SK-N-SH (cell line): ENCODE data around the gene SACM1L. TPM values are rescaled to one million over a fixed set of nuclear protein-coding genes. Genes with fewer than 3 reads are reported as not detected.

Experiments used
- CTCF ChIA-PET: fragments of 300-600, 350-600 bp; formaldehyde crosslinking; extraction: SDS; loops from one replicate; lab custom pipeline; 2021; lab: Yijun Ruan, JAX
- POLR2A ChIA-PET: fragments of 350-600 bp; sonication (Branson Sonifier 250); formaldehyde crosslinking; extraction: SDS; loops from one replicate; lab custom pipeline; 2020; ENCODE audit warnings: antibody characterized with exemption, inconsistent platforms; lab: Yijun Ruan, JAX
- DNase-seq: peaks from one replicate; pipeline ENCODE4 v3.0.0; 2012
- H2AFZ ChIP-seq: fragments of 200-600 bp; sonication (generic); 2 replicates; pipeline ENCODE4 v1.8.1; 2016; ENCODE audit warnings: antibody characterized with exemption, mild to moderate bottlenecking, low read depth
- H3F3A ChIP-seq: fragments of 200-600 bp; sonication (generic); replicated peaks from 2 replicates; pipeline ENCODE3; 2016; ENCODE audit warnings: antibody characterized with exemption, mild to moderate bottlenecking; ENCODE audit not compliant: insufficient read depth
- H3K27ac ChIP-seq, 2 experiments: fragments of 200-500 bp in 1 of 2; fragments of 200-600 bp in 1 of 2; sonication (Bioruptor generic) in 1 of 2; sonication (generic), shearing (Covaris generic) in 1 of 2; 2 replicates each; pipeline versions ENCODE4 v1.5.1 to v1.6.1; 2014 to 2016; ENCODE audit warnings: low read depth in 2 of 2, inconsistent platforms in 1 of 2, low read length in 1 of 2, mild to moderate bottlenecking in 1 of 2, mixed read lengths in 1 of 2
- H3K27me3 ChIP-seq: fragments of 200-600 bp; sonication (generic), shearing (Covaris generic); 2 replicates; pipeline ENCODE4 v1.6.1; 2016; ENCODE audit warnings: mixed run types; ENCODE audit not compliant: insufficient read depth
- H3K36me3 ChIP-seq, 2 experiments: fragments of 200-500 bp in 1 of 2; fragments of 200-600 bp in 1 of 2; sonication (Bioruptor generic) in 1 of 2; sonication (generic) in 1 of 2; replicated peaks in 1 of 2; 2 replicates each; pipeline versions ENCODE3 to v1.5.1; 2014 to 2016; ENCODE audit warnings: low read length in 1 of 2, mild to moderate bottlenecking in 1 of 2; ENCODE audit not compliant: insufficient read depth in 2 of 2, control insufficient read depth in 1 of 2
- H3K4me1 ChIP-seq, 2 experiments: fragments of 200-500 bp in 1 of 2; fragments of 200-600 bp in 1 of 2; sonication (Bioruptor generic) in 1 of 2; sonication (generic), shearing (Covaris generic) in 1 of 2; 2 replicates each; pipeline versions ENCODE4 v1.5.1 to v1.6.1; 2014 to 2016; ENCODE audit warnings: low read depth in 1 of 2, low read length in 1 of 2, mixed run types in 1 of 2; ENCODE audit not compliant: insufficient read depth in 2 of 2, control insufficient read depth in 1 of 2
- H3K4me2 ChIP-seq: fragments of 200-600 bp; sonication (generic), shearing (Covaris generic); 2 replicates; pipeline ENCODE4 v1.6.1; 2017; ENCODE audit warnings: mixed run types
- H3K4me3 ChIP-seq, 2 experiments: fragments of 200-500 bp in 1 of 2; fragments of 200-600 bp in 1 of 2; sonication (Bioruptor generic) in 1 of 2; sonication (generic), shearing (Covaris generic) in 1 of 2; 2 replicates each; pipeline versions ENCODE4 v1.5.1 to v1.8.1; 2014 to 2016; ENCODE audit warnings: low read depth in 2 of 2, inconsistent platforms in 1 of 2, low read length in 1 of 2, mild to moderate bottlenecking in 1 of 2, mixed read lengths in 1 of 2, moderate library complexity in 1 of 2
- H3K79me2 ChIP-seq: fragments of 200-600 bp; sonication (generic); 2 replicates; pipeline ENCODE4 v1.8.1; 2017; ENCODE audit warnings: mild to moderate bottlenecking; ENCODE audit not compliant: insufficient read depth
- H3K9ac ChIP-seq: fragments of 200-600 bp; sonication (generic); 2 replicates; pipeline ENCODE4 v1.6.1; 2017; ENCODE audit warnings: mixed run types
- H3K9me2 ChIP-seq: fragments of 200-600 bp; sonication (generic); 2 replicates; pipeline ENCODE4 v1.6.1; 2017; ENCODE audit warnings: mixed run types
- H3K9me3 ChIP-seq: fragments of 200-600 bp; sonication (generic); 2 replicates; pipeline ENCODE4 v1.6.1; 2017; ENCODE audit warnings: mixed run types, mild to moderate bottlenecking, moderate library complexity
- H4K20me1 ChIP-seq: fragments of 200-600 bp; sonication (generic); 2 replicates; pipeline ENCODE4 v1.6.1; 2017; ENCODE audit warnings: mild to moderate bottlenecking, mixed run types; ENCODE audit not compliant: insufficient read depth
- CHD2 ChIP-seq: fragments of 150-350 bp; IDR thresholded peaks from 2 replicates; pipeline ENCODE4 v1.6.1; 2018; ENCODE audit warnings: low read length; ENCODE audit not compliant: partially characterized antibody
- CTCF ChIP-seq: fragments of 200-600 bp; sonication (generic); IDR thresholded peaks from 2 replicates; pipeline ENCODE4 v1.6.1; 2017; ENCODE audit warnings: antibody characterized with exemption, mild to moderate bottlenecking, moderate library complexity
- ELF1 ChIP-seq: IDR thresholded peaks from 2 replicates; pipeline ENCODE4 v1.4.0; 2012
- FOXJ3 ChIP-seq: sonication (generic); formaldehyde crosslinking; IDR thresholded peaks from 2 replicates; pipeline ENCODE4 v1.5.1; 2020; ENCODE audit warnings: mild to moderate bottlenecking, missing genetic modification reagents
- MEF2A ChIP-seq: IDR thresholded peaks from 2 replicates; pipeline ENCODE4 v1.4.0; 2012; ENCODE audit warnings: low read depth, borderline replicate concordance
- RFX5 ChIP-seq: IDR thresholded peaks from 2 replicates; pipeline ENCODE4 v1.6.1; 2012; ENCODE audit warnings: mild to moderate bottlenecking, improper control_type of control experiment, low read length
- USF2 ChIP-seq: fragments of 150-350 bp; IDR thresholded peaks from 2 replicates; pipeline ENCODE4 v1.6.1; 2017; ENCODE audit warnings: antibody characterized with exemption, low read length, low read depth, borderline replicate concordance
- WGBS: methylation state at CpG from one replicate; pipeline ENCODE4 v1.1.6; 2017; ENCODE audit warnings: low lambda C conversion rate; 5-methylcytosine and 5-hydroxymethylcytosine counted together
- polyA plus RNA-seq, 3 experiments: library from polyadenylated mRNA; depleted of rRNA; stranded (reverse); fragments of >200 nt; gene quantifications; 2 replicates each; pipeline ENCODE4 v1.2.3, GENCODE V29; 2012
- TF ChIP-seq, protein P1 (sequence below): IDR thresholded peaks from 2 replicates; pipeline ENCODE4 v1.4.0; 2012; ENCODE audit warnings: low read depth
- TF ChIP-seq, protein P2 (sequence below): IDR thresholded peaks from 2 replicates; pipeline ENCODE4 v1.6.1; 2012; ENCODE audit warnings: mild to moderate bottlenecking, low read depth, low read length, moderate library complexity

SACM1L gene
- polyA plus RNA-seq, 1 of the 3 experiments (the other 2 are of a cell fraction): 11.2 TPM

GRCh38 chr3:45771831-45772230 lies 82.6 kb downstream of the SACM1L start:
- no peaks in the 10 kb centered on the region for H3K9me3 ChIP-seq
- H3K4me3 ChIP-seq: no peak overlapping the region
- no peak overlapping the region for H3K9ac ChIP-seq
- 86% methylated on average over 5 of the region's 5 CpGs for WGBS
- CTCF ChIA-PET: interaction anchor here (1.1 to 4.0 kb wide), 3 partner anchors 10 to 307 kb away, joined by 3 to 30 read pairs (median 3); no protein-coding TSS in a partner anchor
- no peak overlapping the region for H2AFZ ChIP-seq
- H4K20me1 ChIP-seq: no peaks in the 10 kb centered on the region
- no peaks in the 10 kb centered on the region for H3K9me2 ChIP-seq
- no peak overlapping the region for H3K4me2 ChIP-seq
- no peaks in the 10 kb centered on the region for H3K36me3 ChIP-seq
- H3F3A ChIP-seq: no peaks in the 10 kb centered on the region
- no peak for TF ChIP-seq MEF2A
- DNase-seq: no peak
- no peak overlapping the region for H3K27ac ChIP-seq
- peaks cover 14% of the 10 kb centered on the region; the same call in 1 of the 2 replicates for H3K27me3 ChIP-seq
- no peaks in the 10 kb centered on the region for H3K79me2 ChIP-seq
- no peaks in the 10 kb centered on the region for H3K4me1 ChIP-seq
- POLR2A ChIA-PET: no interaction called here

GRCh38 chr3:45772341-45773035 lies 83.3 kb downstream of the SACM1L start:
- Histone ChIP-seq H3K4me1 (no peaks in the 10 kb centered on the region), H3K27me3 (peaks cover 19% of the 10 kb centered on the region; the same call in 1 of the 2 replicates), H3K27ac (no peak overlapping the region), H3K9ac (no peak overlapping the region), H3K9me3 (no peaks in the 10 kb centered on the region), H4K20me1 (no peaks in the 10 kb centered on the region), H2AFZ (no peak overlapping the region), H3F3A (no peaks in the 10 kb centered on the region), H3K36me3 (no peaks in the 10 kb centered on the region), H3K9me2 (no peaks in the 10 kb centered on the region), H3K4me2 (no peak overlapping the region), H3K4me3 (no peak overlapping the region), H3K79me2 (no peaks in the 10 kb centered on the region)
- POLR2A ChIA-PET: no interaction called here
- 54% methylated on average over 10 of the region's 16 CpGs for WGBS
- TF ChIP-seq USF2: no peak
- no peak for TF ChIP-seq ELF1
- no peak for TF ChIP-seq CHD2
- TF ChIP-seq RFX5: no peak
- TF ChIP-seq, protein P1, sequence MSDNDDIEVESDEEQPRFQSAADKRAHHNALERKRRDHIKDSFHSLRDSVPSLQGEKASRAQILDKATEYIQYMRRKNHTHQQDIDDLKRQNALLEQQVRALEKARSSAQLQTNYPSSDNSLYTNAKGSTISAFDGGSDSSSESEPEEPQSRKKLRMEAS: no peak
- no peak for TF ChIP-seq FOXJ3 (CRISPR knock-in tag)
- TF ChIP-seq CTCF: no peak
- TF ChIP-seq, protein P2, sequence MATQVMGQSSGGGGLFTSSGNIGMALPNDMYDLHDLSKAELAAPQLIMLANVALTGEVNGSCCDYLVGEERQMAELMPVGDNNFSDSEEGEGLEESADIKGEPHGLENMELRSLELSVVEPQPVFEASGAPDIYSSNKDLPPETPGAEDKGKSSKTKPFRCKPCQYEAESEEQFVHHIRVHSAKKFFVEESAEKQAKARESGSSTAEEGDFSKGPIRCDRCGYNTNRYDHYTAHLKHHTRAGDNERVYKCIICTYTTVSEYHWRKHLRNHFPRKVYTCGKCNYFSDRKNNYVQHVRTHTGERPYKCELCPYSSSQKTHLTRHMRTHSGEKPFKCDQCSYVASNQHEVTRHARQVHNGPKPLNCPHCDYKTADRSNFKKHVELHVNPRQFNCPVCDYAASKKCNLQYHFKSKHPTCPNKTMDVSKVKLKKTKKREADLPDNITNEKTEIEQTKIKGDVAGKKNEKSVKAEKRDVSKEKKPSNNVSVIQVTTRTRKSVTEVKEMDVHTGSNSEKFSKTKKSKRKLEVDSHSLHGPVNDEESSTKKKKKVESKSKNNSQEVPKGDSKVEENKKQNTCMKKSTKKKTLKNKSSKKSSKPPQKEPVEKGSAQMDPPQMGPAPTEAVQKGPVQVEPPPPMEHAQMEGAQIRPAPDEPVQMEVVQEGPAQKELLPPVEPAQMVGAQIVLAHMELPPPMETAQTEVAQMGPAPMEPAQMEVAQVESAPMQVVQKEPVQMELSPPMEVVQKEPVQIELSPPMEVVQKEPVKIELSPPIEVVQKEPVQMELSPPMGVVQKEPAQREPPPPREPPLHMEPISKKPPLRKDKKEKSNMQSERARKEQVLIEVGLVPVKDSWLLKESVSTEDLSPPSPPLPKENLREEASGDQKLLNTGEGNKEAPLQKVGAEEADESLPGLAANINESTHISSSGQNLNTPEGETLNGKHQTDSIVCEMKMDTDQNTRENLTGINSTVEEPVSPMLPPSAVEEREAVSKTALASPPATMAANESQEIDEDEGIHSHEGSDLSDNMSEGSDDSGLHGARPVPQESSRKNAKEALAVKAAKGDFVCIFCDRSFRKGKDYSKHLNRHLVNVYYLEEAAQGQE: no peak
- DNase-seq: no peak
- CTCF ChIA-PET: interaction anchor here (1.1 to 4.0 kb wide), 4 partner anchors 11 to 307 kb away, joined by 3 to 30 read pairs (median 3); no protein-coding TSS in a partner anchor
